NOMO-1 treated with dmso at 0.1 percent for 144 hours (cell line): ENCODE data around the gene TPM1.

ENCODE experiments used
- DNase-seq: peaks from one replicate; lab custom pipeline; 2025; ENCODE audit not compliant: unreplicated experiment; lab: John Stamatoyannopoulos, UW

The TPM1 gene

GRCh38 chr15:63040954-63041353, 1.6 kb upstream of the TPM1 start:
- DNase-seq = no peak

GRCh38 chr15:63041402-63041973, 1.1 kb upstream of the TPM1 start:
- DNase-seq = no peak

GRCh38 chr15:63042877-63043334, 359 bp downstream of the TPM1 start:
- DNase-seq = no peak

GRCh38 chr15:63043335-63044076, 959 bp downstream of the TPM1 start:
- DNase-seq = peak; percentile 53

GRCh38 chr15:63044077-63044644, 1.6 kb downstream of the TPM1 start:
- DNase-seq = no peak

- no peak for DNase-seq
These were observed 2.3 kb downstream of the TPM1 start for GRCh38 chr15:63044645-63045464.

- DNase-seq = no peak
These were observed 2.9 kb downstream of the TPM1 start for GRCh38 chr15:63045465-63045840.

GRCh38 chr15:63045879-63046278, 3.3 kb downstream of the TPM1 start:
- no peak for DNase-seq

GRCh38 chr15:63046917-63047760, 4.6 kb downstream of the TPM1 start:
- no peak for DNase-seq

GRCh38 chr15:63047792-63048114, 5.2 kb downstream of the TPM1 start:
- no peak for DNase-seq

- DNase-seq = peak; percentile 72
These were observed 5.7 kb downstream of the TPM1 start for GRCh38 chr15:63048115-63048775.

GRCh38 chr15:63048776-63049665, 6.5 kb downstream of the TPM1 start:
- DNase-seq = peak; percentile 16

GRCh38 chr15:63049783-63050371, 7.3 kb downstream of the TPM1 start:
- DNase-seq = no peak

GRCh38 chr15:63050731-63051155, 8.2 kb downstream of the TPM1 start:
- DNase-seq = no peak

- DNase-seq = no peak
These were observed 8.9 kb downstream of the TPM1 start for GRCh38 chr15:63051156-63052066.

GRCh38 chr15:63052077-63052841, 9.7 kb downstream of the TPM1 start:
- DNase-seq = no peak
